GM10266 (cell line): Measurements from ENCODE around the gene AK2.
"Not testable (repeated sequence)": the region's sequence is repeated elsewhere in the genome, so short reads cannot be mapped to it uniquely, and the experiment has no call there.

Experiments
- DNase-seq: peaks from one replicate; pipeline ENCODE4 v3.0.0; 2012; ENCODE audit errors: extremely low spot score
- CTCF ChIP-seq: IDR thresholded peaks from 2 replicates; pipeline ENCODE4 v1.5.1; 2012; ENCODE audit warnings: mild to moderate bottlenecking, low read depth; ENCODE audit not compliant: control insufficient read depth, insufficient read depth; ENCODE audit errors: missing control alignments

Gene AK2

GRCh38 chr1:33049371-33049770 is 12.7 kb upstream of the AK2 start:
- TF ChIP-seq CTCF, result no peak
- no peak for DNase-seq

GRCh38 chr1:33048426-33048825 is 11.7 kb upstream of the AK2 start:
- TF ChIP-seq CTCF, result no peak
- no peak for DNase-seq

GRCh38 chr1:33047839-33048305 is 11.2 kb upstream of the AK2 start:
- no peak for DNase-seq
- TF ChIP-seq CTCF, result no peak

GRCh38 chr1:33047290-33047689 is 10.6 kb upstream of the AK2 start:
- no peak for DNase-seq
- TF ChIP-seq CTCF, result no peak

- DNase-seq, result not testable (repeated sequence)
Measured at GRCh38 chr1:33046234-33046633, 9.6 kb upstream of the AK2 start.

GRCh38 chr1:33045814-33046213 is 9.1 kb upstream of the AK2 start:
- no peak for DNase-seq
- no peak for TF ChIP-seq CTCF

GRCh38 chr1:33045246-33045645 is 8.6 kb upstream of the AK2 start:
- TF ChIP-seq CTCF, result no peak
- no peak for DNase-seq
